NOMO-1 treated with dmso at 0.1 percent for 144 hours (cell line): ENCODE data around the gene EPS8L2.
A peak's percentile ranks its signal among the peaks of the same experiment; 100 is the strongest.

Source experiments
- DNase-seq: peaks from one replicate; lab custom pipeline; 2025; ENCODE audit not compliant: unreplicated experiment; lab: John Stamatoyannopoulos, UW

EPS8L2 gene

GRCh38 chr11:773425-773824, 67.4 kb downstream of the EPS8L2 start:
- DNase-seq: no peak

DNA sequence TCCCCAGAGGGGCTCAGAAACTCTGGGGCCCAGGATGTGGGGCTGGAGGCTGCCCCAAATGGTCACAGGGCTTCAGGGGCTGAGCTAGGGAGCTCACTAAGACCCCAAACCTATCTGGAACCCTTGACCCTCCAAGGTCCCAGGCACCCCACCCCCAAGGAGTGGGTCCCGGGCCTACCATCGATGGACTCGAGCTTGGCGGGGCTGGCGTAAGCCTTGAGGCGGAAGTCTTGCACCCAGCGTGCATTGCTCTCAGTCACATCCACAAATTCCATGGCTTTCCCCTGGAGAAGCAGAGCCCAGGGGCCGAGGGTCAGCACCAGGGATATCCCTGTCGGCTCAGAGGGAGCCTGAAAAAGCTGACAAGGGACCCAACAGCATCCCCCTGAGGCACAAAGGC, 67.8 kb downstream of the EPS8L2 start:
- no peak for DNase-seq

- no peak for DNase-seq
Observed at GRCh38 chr11:774873-775592, 69.0 kb downstream of the EPS8L2 start.

DNA sequence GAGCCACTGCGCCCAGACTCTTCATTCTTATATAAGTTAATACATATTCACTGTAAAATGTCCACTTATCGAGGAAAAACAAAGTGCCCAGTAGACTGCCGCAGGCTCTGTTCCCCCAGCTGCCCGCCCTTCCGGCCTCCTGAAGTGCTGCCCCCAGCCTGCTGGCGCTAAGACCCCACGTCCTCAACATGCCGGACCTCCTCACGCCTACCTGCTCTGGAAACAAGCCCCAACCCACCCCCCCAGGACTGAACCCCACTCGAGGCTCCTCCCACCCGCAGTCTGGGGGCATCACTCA, 70.2 kb downstream of the EPS8L2 start:
- DNase-seq: no peak

- DNase-seq: peak; percentile 25
Observed at GRCh38 chr11:776561-777287, 70.7 kb downstream of the EPS8L2 start.
